Parathyroid adenoma (tissue), 2 donors: ENCODE measurements around the gene CCDC188.

Source experiments
- H2AFZ ChIP-seq: fragments of 300-600 bp; sonication (generic); one replicate; pipeline ENCODE4 v1.7.0; 2017; ENCODE audit warnings: antibody characterized with exemption, mild to moderate bottlenecking
- H3K27ac ChIP-seq: fragments of 300-600 bp; sonication (generic); one replicate; pipeline ENCODE4 v1.7.0; 2017
- H3K27me3 ChIP-seq: fragments of 300-600 bp; sonication (generic); one replicate; pipeline ENCODE4 v1.7.0; 2017; ENCODE audit warnings: low read length; ENCODE audit not compliant: control insufficient read depth, insufficient read depth
- H3K36me3 ChIP-seq: fragments of 300-600 bp; sonication (generic); one replicate; pipeline ENCODE4 v1.7.0; 2017; ENCODE audit warnings: low read length; ENCODE audit not compliant: control insufficient read depth, insufficient read depth
- H3K4me1 ChIP-seq: fragments of 300-600 bp; sonication (generic); one replicate; pipeline ENCODE4 v1.7.0; 2017; ENCODE audit warnings: control low read depth
- H3K4me2 ChIP-seq: fragments of 300-600 bp; sonication (generic); one replicate; pipeline ENCODE4 v1.7.0; 2017; ENCODE audit warnings: low read length
- H3K4me3 ChIP-seq: fragments of 300-600 bp; sonication (generic); one replicate; pipeline ENCODE4 v1.7.0; 2017; ENCODE audit warnings: low read depth, low read length
- H3K79me2 ChIP-seq: fragments of 300-600 bp; sonication (generic); one replicate; pipeline ENCODE4 v1.7.0; 2017; ENCODE audit warnings: control low read depth
- H3K9ac ChIP-seq: fragments of 300-600 bp; sonication (generic); one replicate; pipeline ENCODE4 v1.7.0; 2017; ENCODE audit warnings: mild to moderate bottlenecking
- H3K9me3 ChIP-seq: fragments of 300-600 bp; sonication (generic); one replicate; pipeline ENCODE4 v1.7.0; 2017; ENCODE audit warnings: low read length; ENCODE audit not compliant: control insufficient read depth
- CTCF ChIP-seq: fragments of 300-600 bp; sonication (generic); IDR thresholded peaks from one replicate; pipeline ENCODE4 v1.7.0; 2017; ENCODE audit warnings: antibody characterized with exemption, mild to moderate bottlenecking
- donor health status: primary hyperparathyroidism.

The CCDC188 gene

DNA sequence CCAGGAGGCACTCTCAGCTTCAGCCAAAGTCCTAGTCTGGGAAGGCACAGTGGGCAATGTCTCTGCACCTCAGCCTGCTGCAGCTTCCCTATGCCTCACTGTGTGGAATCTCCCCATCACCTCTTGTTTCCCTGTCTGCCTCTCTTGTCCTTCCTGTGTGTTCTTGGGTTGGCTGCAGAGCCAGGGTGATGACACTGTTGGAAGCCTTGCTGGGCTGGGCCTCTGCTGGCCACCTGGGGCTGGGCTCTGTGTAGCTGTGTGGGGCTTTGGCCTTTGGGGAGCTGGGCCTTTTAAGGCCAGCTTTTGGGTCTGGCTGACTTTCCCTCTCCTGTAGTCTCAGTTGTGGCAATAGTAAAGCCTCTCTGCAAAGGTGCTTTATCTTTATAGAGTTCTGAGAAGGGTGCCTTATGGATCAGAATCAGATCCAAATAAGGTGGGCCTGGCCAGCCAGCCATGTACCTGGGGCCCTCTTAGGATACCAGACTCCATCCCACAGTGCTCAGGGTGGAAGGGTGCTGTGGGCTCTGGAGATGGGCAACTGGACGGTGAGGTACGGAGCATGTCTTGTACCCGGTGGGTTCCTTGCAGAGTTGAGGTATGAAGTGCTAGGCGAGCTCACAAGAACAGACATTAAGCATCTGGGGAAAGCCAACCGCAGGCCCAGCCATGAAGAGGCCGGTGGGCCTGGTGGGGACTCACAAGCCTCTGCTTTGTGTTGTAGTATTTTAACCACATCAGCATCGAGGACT is 45.2 kb downstream of the CCDC188 start:
- H3K27ac ChIP-seq = no peak overlapping the region
- H3K79me2 ChIP-seq = no peaks in the 10 kb centered on the region
- H3K9me3 ChIP-seq = no peaks in the 10 kb centered on the region
- no peaks in the 10 kb centered on the region for H3K4me1 ChIP-seq
- no peak overlapping the region for H3K9ac ChIP-seq
- no peak for TF ChIP-seq CTCF
- no peak overlapping the region for H3K4me2 ChIP-seq
- no peak overlapping the region for H2AFZ ChIP-seq
- no peaks in the 10 kb centered on the region for H3K27me3 ChIP-seq
- H3K4me3 ChIP-seq = no peak overlapping the region
- no peaks in the 10 kb centered on the region for H3K36me3 ChIP-seq

DNA sequence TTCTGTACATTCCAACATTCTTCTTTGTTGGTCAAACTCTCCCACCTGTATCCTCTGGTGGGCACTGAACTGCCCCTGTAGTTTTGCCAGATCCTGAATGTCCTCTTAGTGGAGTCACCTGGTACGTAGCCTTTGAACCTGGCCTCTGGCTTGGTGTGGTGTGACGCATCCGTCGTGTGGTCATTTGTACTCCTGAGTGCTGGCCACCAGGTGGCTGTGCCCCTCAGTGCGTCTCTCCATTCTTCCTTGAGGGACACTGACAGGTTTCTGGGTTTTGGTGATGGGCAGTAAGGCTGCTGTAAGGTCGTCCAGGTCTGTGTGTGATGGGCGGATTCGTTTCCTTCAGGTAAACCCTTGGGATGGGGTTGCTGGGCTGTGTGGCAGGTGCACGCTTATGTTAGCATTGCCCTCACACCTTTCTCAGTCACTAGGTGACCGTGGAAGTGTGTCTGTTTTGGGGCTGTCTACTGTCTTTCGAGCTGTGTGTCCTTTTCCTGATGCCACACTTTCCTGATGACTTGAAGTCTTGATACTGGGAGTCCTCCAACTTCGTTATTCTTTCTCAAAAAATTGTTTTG is 48.6 kb downstream of the CCDC188 start:
- Histone ChIP-seq H3K27me3 (no peaks in the 10 kb centered on the region), H3K36me3 (no peaks in the 10 kb centered on the region), H3K4me2 (no peak overlapping the region), H3K79me2 (no peaks in the 10 kb centered on the region), H2AFZ (no peak overlapping the region), H3K4me1 (no peaks in the 10 kb centered on the region), H3K9me3 (no peaks in the 10 kb centered on the region), H3K4me3 (no peak overlapping the region), H3K27ac (no peak overlapping the region), H3K9ac (no peak overlapping the region)
- no peak for TF ChIP-seq CTCF

DNA sequence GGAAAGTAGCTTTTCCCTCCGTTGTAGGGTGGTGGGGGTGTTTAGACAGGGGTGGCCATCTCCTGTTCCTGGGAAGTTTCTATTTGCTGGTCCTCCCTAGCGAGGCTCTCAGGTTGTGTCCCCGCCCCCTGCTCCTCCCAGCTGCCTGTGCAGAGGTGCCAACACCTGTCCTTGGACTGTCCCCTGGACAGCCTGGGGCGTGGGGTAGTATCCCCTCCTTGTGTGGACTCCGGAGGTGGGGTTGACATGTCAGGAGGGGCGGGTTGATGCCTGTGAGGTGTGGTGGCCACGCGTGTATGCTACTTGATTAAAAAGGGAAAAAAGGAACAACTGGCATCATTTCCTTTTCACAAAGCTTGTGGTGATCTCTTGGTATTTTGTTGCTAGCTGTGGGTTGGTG is 49.2 kb downstream of the CCDC188 start:
- H3K27ac ChIP-seq = no peak overlapping the region
- H2AFZ ChIP-seq = no peak overlapping the region
- H3K9ac ChIP-seq = no peak overlapping the region
- no peaks in the 10 kb centered on the region for H3K79me2 ChIP-seq
- no peaks in the 10 kb centered on the region for H3K36me3 ChIP-seq
- no peaks in the 10 kb centered on the region for H3K4me1 ChIP-seq
- no peak overlapping the region for H3K4me3 ChIP-seq
- no peak overlapping the region for H3K4me2 ChIP-seq
- no peaks in the 10 kb centered on the region for H3K9me3 ChIP-seq
- TF ChIP-seq CTCF = no peak
- H3K27me3 ChIP-seq = no peaks in the 10 kb centered on the region

DNA sequence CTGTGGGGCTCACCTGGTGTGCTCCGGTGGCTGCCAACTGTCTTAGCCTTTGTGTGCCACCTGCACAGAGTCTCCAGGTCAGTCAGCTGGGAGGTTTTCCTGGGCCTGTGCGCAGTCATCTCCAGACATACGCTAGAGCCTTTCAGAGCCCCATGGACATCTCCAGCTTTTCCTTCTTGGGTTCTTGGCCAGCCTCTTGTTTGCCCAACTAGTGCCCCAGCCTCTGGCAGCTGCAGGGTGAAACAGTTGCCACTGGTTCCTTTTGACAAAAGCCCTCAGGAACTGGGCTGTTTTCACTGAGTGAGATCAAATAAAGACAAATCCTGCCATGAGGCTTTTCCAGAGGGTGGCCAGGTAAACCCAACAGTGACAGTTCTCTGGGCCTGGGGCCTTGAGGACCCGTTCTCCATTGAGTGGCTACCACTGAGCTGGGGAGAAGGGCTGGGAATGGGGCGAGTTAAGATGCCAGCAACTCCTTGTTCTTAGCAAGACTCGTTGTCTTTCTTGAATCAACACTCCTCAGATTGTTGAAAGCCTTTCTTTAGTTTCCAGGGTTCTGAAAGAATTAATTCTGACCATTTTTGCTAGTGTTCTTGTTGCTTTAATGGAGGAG is 51.6 kb downstream of the CCDC188 start:
- TF ChIP-seq CTCF = no peak
- Histone ChIP-seq H3K4me1 (no peaks in the 10 kb centered on the region), H2AFZ (no peak overlapping the region), H3K79me2 (no peaks in the 10 kb centered on the region), H3K9ac (no peak overlapping the region), H3K4me3 (no peak overlapping the region), H3K27ac (no peak overlapping the region), H3K9me3 (no peaks in the 10 kb centered on the region), H3K27me3 (no peaks in the 10 kb centered on the region), H3K4me2 (no peak overlapping the region), H3K36me3 (no peaks in the 10 kb centered on the region)
